Measurements from ENCODE around the gene TTI1. TPM values are rescaled to one million over a fixed set of nuclear protein-coding genes. Genes with fewer than 3 reads are reported as not detected.

The TTI1 gene
- total and polyA plus RNA-seq, 2 of the 13 experiments (the other 11 are each of a cell fraction or from before 2014, with no cell fraction given), result 22.9 to 39.8 TPM

- TF ChIP-seq AKNA (CRISPR knock-in tag; IDR thresholded peaks at IDR 0.05; ENCODE audit: borderline replicate concordance) (no peak), TCF7 (IDR thresholded peaks at IDR 0.05; ENCODE audit: low read depth) (peak; percentile 54; the same call in 1 of the 2 replicates), SSRP1 (CRISPR knock-in tag; IDR thresholded peaks at IDR 0.05) (no peak), GABPA (IDR thresholded peaks at IDR 0.05; ENCODE audit: low read depth, low read length) (no peak), GABPA (CRISPR knock-in tag; IDR thresholded peaks at IDR 0.05; ENCODE audit: low read depth) (no peak), CEBPG (CRISPR knock-in tag; IDR thresholded peaks at IDR 0.05) (no peak), NR2F2 (IDR thresholded peaks at IDR 0.05; ENCODE audit: borderline replicate concordance, low read depth) (no peak), SOX13 (IDR thresholded peaks at IDR 0.05) (no peak), SOX13 (CRISPR knock-in tag; conservative IDR thresholded peaks at IDR 0.05 in 1 of 2, IDR thresholded peaks at IDR 0.05 in 1 of 2) (0 out of 4 replicates have a peak, but pooled peaks of 1 of the 2 experiments have one; percentile 34), ARNT2 (CRISPR knock-in tag; IDR thresholded peaks at IDR 0.05; ENCODE audit: low read depth) (no peak), THYN1 (CRISPR knock-in tag; IDR thresholded peaks at IDR 0.05; ENCODE audit: borderline replicate concordance, low read depth) (no peak)
Measured at GRCh38 chr20:38078084-38078483, 44.8 kb upstream of the TTI1 start (continued).

Measured in HepG2 (cell line).